T follicular helper cell (primary cell): ENCODE data around the gene CEACAM18.
"Not testable (repeated sequence)": the region's sequence is repeated elsewhere in the genome, so short reads cannot be mapped to it uniquely, and the experiment has no call there.

Experiments used
- DNase-seq: peaks from one replicate; pipeline ENCODE4 v3.0.0-alpha.2; 2020; ENCODE audit warnings: low read depth

CEACAM18 gene

DNA sequence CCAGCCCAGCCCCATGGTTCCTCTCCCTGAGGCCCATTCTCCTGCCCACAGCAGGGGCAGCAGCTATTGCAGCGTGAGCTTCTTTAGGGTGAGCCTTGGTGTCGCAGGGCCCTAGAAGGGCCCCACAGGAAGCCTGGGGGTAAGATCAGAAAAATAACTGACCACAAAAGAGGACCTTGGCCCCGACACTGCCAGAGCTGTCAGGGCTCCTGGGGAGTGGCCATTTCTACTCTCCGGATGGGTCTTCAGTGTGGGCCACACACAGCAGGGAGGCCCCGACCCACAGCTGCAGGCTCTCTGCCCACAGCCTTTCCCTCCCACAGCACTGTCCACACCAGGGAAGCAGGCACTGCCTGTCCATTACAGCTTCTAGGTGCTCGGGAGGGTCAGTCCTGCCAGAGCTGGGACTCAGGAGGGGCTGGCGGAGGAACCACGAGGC is 16.6 kb upstream of the CEACAM18 start:
- DNase-seq: no peak

DNA sequence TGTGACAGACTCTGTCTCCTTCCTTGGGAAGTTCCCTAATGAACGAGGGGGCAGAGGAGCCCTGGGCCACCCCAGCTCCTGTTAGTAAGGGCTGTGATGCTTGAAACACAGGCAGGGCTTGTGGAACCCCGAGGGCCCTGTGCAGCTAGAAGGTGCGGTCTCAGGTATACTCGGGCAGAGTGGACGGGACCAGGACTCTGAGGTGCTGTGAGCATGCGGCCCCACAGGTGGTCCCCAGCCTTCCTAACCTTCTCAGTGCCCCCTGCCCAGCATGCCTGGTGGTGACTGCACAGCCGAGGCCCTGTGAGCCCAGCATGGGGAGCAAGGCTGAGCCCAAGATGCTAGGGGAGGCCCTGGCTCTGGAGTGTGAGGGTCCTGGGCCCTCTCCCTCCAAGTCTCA is 16.1 kb upstream of the CEACAM18 start:
- DNase-seq: no peak

DNA sequence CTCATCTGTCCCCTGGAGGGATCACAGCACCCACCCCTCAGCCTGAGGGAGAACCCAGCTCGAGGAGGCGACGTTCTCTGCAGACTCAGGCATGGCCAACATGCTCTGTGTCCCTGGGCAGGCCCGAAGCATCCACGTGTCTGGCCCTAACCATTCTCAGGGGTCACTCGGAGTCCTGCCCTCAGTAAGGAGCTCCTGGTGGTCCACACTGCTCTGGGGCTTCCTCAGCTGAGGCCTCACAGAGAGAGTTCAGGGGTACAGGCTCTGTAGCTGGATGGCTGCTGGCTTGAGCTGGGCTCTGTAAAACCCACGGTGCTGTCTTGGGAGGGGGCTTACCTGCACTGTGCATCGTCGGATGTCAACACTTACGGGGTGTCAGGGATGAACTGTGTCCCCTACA is 15.7 kb upstream of the CEACAM18 start:
- DNase-seq: no peak

DNA sequence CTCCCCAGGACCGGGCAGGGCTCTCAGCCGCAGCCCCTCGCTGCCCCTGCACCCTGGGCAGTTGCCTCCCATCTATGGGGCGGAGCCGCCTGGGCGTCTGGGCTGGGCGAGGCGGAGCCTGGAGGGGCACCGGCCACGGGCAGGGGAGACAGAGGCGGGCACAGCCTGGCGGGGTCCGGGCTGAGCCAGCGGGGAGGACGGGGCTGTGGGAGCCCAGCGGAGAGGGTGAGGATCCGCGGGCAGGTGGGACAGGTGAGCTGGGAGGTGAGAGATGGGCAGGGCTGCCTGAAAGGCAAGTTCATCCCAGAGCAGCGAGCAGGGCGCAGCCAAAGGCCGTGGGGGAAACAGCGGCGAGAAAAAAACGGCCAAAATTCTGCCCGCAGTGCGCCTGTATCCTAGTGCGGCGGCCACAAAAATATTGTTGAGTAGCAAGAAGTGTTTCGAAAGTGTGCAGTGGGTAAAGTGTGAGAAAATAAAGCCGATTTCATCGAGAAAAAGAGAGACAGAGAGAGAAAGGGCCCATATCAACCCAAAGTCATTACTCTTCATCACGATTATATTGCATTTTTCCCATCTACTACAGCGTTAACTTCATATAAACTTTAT is 14.3 kb upstream of the CEACAM18 start:
- DNase-seq: not testable (repeated sequence)

GRCh38 chr19:51466723-51467122 is 11.6 kb upstream of the CEACAM18 start:
- DNase-seq: no peak

- no peak for DNase-seq
Observed at GRCh38 chr19:51467864-51468544, 10.3 kb upstream of the CEACAM18 start.

GRCh38 chr19:51468545-51468920 is 9.8 kb upstream of the CEACAM18 start:
- DNase-seq: no peak

GRCh38 chr19:51469162-51469561 is 9.2 kb upstream of the CEACAM18 start:
- no peak for DNase-seq

DNA sequence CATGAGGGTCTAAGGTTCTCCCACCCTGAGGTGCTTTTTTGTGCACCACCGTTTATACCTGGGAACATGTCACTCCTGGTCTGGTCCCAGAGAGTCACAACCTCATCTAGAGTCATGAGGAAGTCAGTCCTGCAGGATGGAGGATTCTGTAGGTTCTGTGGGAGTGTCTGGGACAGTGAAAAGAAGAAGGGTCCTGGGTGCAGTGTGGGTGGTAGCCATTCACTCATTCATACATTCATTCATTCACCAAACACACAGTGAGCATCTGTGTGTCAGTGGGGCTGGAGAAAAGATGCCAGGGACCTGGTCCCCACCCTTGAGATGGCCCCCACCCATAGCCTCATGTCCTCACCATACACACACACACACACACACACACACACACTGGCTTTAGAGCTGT is 8.7 kb upstream of the CEACAM18 start:
- DNase-seq: no peak

DNA sequence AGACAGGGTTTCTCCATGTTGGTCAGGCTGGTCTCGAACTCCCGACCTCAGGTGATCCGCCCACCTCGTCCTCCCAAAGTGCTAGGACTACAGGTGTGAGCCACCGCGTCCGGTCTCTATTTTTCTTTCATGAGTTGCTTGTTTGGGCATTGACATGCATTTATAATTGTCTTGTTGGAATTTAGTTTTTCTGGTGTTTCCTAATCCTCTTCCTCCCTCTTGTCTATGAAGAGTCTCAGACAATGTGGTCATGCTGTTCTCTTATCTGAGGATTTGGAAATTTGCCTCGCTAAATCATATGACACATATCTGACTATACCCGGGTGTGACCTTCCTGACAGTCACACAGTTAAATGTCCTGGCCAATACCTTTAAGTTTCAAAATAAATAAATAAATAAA is 7.4 kb upstream of the CEACAM18 start:
- DNase-seq: no peak

DNA sequence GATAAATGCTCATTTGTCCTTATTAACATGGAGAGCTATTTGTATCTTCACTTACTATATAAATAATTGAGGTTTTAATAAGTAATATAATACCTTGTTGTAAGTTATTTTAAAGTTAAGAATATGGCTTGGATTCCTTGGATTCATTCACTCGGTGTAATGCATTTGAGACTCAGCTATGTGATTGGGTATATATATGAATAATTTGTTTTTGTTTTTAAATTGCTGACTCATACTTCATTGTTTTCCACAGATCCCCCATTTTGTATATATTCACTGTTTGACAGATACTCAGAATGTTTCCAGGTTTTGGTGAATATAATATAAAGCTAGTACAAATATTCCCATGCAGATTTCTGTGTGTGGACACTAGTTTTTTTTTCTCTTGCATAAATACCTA is 6.8 kb upstream of the CEACAM18 start:
- no peak for DNase-seq

DNA sequence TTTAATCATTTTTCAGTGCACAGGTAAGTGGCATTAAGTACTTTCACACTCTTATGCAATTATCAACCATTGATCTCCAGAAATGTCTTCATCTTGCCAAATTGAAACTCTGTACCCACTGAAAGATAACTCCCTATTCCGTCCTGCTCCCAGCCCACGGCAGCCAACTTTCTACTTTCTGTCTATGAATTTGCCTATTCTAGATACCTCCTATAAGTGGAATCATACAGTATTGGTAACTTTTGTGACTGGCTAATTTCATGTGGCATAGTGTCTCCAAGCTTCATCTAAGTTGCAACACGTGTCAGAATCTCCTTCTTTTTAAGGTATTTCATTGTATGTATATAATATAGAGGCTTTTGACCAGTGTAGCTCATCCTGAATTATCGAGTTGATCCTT is 5.7 kb upstream of the CEACAM18 start:
- DNase-seq: no peak

DNA sequence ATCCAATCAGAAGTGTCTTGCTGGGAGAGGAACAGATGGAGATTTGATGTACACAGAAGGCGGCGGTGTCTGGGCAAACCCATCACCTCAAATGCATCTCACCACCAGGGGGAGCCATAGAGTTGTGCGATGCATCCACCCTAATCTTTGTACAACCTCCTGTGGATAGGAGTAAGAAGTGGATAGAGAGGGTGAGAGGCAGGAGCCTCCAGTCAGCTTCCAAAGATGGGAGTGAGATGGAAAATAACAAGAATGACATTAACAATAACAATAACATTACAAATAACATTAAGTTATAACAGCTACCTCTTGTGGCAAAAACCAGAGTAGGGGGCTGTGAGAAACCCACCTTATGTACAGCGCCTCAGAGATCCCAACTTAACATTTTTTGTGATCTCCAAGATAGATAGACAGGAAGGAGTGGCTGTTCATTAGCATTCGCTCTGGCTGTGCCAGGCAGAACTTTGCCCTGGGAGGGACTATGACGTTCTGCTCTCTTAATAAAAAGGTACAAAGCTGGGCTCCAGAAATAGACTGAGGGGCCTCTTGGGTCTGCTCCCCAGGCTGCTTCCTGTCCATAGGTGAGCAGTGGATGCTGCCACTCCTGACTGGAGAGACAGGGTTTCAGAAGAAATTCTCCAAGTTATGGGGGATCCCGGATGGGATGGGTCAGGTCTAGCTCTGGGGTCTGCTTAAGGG is 5.2 kb upstream of the CEACAM18 start:
- peak; percentile 59 for DNase-seq

DNA sequence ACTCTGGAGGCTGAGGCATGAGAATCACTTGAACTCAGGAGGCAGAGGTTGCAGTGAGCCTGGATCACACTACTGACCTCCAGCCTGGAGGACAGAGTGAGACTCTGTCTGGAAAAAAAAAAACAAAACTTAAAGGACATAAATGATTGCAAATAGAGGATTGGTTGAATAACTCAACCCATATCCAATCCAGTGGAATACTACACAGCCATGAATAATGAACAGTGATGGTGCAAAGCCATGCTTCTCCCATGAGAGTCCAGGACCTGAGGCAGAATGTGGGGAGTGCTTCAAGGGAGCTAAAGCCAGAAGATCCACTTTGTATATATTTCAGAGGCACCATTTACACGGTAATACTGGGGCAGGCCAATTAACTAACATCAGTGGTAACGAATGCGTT is 2.2 kb upstream of the CEACAM18 start:
- DNase-seq: no peak

GRCh38 chr19:51477344-51477743 is 995 bp upstream of the CEACAM18 start:
- DNase-seq: no peak

- DNase-seq: no peak
Observed at GRCh38 chr19:51479531-51480331, 1.4 kb downstream of the CEACAM18 start.

- DNase-seq: no peak
Observed at GRCh38 chr19:51480590-51480989, 2.3 kb downstream of the CEACAM18 start.

- no peak for DNase-seq
Observed at GRCh38 chr19:51485960-51486660, 7.8 kb downstream of the CEACAM18 start.

DNA sequence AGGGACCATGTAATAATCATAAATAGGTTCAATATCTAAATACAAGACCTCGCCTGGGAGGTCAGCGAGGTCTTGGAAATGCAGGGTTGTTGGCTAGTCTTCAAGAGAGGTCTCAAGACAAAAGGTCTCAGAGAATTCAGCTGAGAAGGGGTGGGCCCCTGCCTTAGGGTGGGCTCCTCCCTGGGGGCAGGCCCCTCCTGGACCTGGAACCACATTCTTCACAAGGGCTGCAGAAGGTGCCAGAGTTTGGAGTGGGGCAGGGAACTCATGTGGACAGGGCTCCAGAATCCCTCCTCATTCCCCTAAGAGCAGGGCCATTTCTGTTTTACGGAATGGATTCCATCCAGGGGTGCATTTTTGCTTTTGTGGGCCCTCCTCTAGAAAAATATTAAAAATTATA is 10.2 kb downstream of the CEACAM18 start:
- no peak for DNase-seq

DNA sequence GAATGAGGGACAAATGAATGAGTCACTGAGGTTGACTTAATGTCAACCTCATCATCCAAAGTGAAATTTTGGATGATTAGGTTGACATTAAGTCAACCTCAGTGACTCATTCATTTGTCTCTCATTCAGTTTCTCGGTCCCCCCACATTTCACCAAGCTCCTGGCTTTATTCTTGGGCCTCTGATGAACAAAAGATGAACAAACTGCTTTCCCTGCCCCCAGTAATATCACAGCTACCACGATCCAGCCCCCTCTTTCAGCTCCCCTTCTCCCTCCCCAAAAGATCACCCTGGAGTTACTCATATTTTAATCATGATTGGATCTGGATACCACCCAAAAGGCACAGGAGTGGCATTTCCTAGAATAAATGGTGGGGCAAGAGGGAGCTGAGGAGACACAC is 10.8 kb downstream of the CEACAM18 start:
- no peak for DNase-seq

GRCh38 chr19:51490676-51491075 is 12.3 kb downstream of the CEACAM18 start:
- no peak for DNase-seq

DNA sequence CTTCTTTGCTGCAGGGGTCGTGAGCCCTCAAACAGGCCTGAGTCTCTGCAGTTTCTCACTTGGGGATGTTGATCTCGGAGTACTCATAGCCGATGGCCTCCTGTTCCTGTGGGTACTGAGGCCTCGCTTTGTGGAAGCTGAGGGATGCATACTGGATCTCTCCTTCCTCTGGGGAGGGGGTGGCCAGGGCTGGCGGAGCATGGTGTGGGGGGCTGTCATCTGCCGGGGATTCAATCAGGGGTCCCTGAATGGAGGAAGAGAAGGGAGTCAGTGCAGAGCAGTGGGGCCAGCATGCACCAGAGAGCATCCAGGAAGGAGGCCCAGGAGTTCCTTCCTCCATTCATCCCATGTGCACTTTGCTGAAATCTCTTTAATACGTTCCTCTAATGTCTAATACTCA is 13.2 kb downstream of the CEACAM18 start:
- DNase-seq: no peak
